T47D (cell line): ENCODE measurements around the gene SMIM24.

Experiments used
- DNase-seq, 2 experiments: peaks; one replicate each; pipeline versions ENCODE4 v3.0.0 to v3.0.0-alpha.2; 2011 to 2012; ENCODE audit warnings: low read depth in 1 of 2, low spot score in 1 of 2
- JUND ChIP-seq: IDR thresholded peaks from 2 replicates; pipeline ENCODE4 v1.6.1; 2012; ENCODE audit warnings: low read depth
- in situ Hi-C: cut with HindIII; loops from 2 replicates; pipeline ENCODE4 v1.10.0; 2016; ENCODE audit warnings: low sequenced_read_pairs, low pct_unique_long_range_greater_than_20kb

SMIM24 gene

GRCh38 chr19:3521104-3521445 is 40.8 kb upstream of the SMIM24 start:
- in situ Hi-C loops = no loop called here
- TF ChIP-seq JUND = no peak
- no peak for DNase-seq

- in situ Hi-C loops = no loop called here
- no peak for DNase-seq
- no peak for TF ChIP-seq JUND
Observed at GRCh38 chr19:3520166-3521103, 40.1 kb upstream of the SMIM24 start.

GRCh38 chr19:3519126-3519525 is 38.8 kb upstream of the SMIM24 start:
- in situ Hi-C loops = no loop called here

GRCh38 chr19:3518659-3519058 is 38.3 kb upstream of the SMIM24 start:
- in situ Hi-C loops = no loop called here
- no peak for DNase-seq
- no peak for TF ChIP-seq JUND

More at GRCh38 chr19:3519126-3519525, 38.8 kb upstream of the SMIM24 start:
- no peak for TF ChIP-seq JUND
- no peak for DNase-seq

- in situ Hi-C loops = no loop called here
- TF ChIP-seq JUND = no peak
Observed at GRCh38 chr19:3518255-3518654, 37.9 kb upstream of the SMIM24 start.

GRCh38 chr19:3517638-3518037 is 37.3 kb upstream of the SMIM24 start:
- DNase-seq = no peak
- TF ChIP-seq JUND = no peak
- in situ Hi-C loops = no loop called here

More at GRCh38 chr19:3518255-3518654, 37.9 kb upstream of the SMIM24 start:
- no peak for DNase-seq

GRCh38 chr19:3516675-3517207 is 36.4 kb upstream of the SMIM24 start:
- in situ Hi-C loops = no loop called here
- peak; percentile 64 to 78 for DNase-seq
- no peak for TF ChIP-seq JUND

GRCh38 chr19:3515891-3516422 is 35.6 kb upstream of the SMIM24 start:
- in situ Hi-C loops = no loop called here
- DNase-seq = no peak
- TF ChIP-seq JUND = no peak

GRCh38 chr19:3514930-3515329 is 34.6 kb upstream of the SMIM24 start:
- in situ Hi-C loops = no loop called here
- no peak for DNase-seq
- TF ChIP-seq JUND = no peak

GRCh38 chr19:3513229-3514140 is 33.2 kb upstream of the SMIM24 start:
- no peak for DNase-seq
- in situ Hi-C loops = no loop called here
- no peak for TF ChIP-seq JUND

GRCh38 chr19:3512562-3513228 is 32.4 kb upstream of the SMIM24 start:
- in situ Hi-C loops = no loop called here
- TF ChIP-seq JUND = no peak
- DNase-seq = no peak
